Esophagus squamous epithelium (tissue), 4 donors: ENCODE measurements around the gene ATRNL1.

Source experiments
- POLR2A ChIP-seq, 4 donors: fragments of 450-650 bp; IDR thresholded peaks; one replicate each; pipeline ENCODE4 v1.6.1; 2017; ENCODE audit warnings: antibody characterized with exemption in 4 of 4, mild to moderate bottlenecking in 4 of 4, moderate library complexity in 3 of 4
- TF ChIP-seq, protein P1 (sequence below), 6 experiments: fragments of 450-650 bp in 4 of 6; fragments of 200-600 bp in 2 of 6; sonication (generic) in 2 of 6; IDR thresholded peaks; one replicate each; pipeline ENCODE4 v1.5.1; 2016 to 2019; ENCODE audit warnings: antibody characterized with exemption in 6 of 6, mild to moderate bottlenecking in 4 of 6, moderate library complexity in 4 of 6

DNA sequence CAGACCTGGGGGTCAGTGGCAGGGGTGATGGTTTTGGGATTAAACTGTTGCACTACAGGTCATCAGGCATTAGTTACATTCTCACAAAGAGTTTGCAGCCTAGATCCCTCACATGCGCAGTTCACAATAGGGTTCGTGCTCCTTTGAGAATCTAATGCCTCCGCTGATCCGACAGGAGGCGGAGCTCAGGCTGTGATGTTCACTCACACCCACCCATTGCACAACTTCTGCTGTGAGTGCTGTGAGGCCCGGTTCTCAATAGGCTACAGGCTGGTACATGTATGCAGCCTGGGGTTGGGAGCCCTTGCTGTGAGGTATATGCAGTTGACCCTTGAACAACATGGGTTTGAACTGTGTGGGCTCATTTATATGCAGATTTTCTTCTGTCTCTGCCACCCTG is 763.4 kb downstream of the ATRNL1 start:
- TF ChIP-seq, protein P1, sequence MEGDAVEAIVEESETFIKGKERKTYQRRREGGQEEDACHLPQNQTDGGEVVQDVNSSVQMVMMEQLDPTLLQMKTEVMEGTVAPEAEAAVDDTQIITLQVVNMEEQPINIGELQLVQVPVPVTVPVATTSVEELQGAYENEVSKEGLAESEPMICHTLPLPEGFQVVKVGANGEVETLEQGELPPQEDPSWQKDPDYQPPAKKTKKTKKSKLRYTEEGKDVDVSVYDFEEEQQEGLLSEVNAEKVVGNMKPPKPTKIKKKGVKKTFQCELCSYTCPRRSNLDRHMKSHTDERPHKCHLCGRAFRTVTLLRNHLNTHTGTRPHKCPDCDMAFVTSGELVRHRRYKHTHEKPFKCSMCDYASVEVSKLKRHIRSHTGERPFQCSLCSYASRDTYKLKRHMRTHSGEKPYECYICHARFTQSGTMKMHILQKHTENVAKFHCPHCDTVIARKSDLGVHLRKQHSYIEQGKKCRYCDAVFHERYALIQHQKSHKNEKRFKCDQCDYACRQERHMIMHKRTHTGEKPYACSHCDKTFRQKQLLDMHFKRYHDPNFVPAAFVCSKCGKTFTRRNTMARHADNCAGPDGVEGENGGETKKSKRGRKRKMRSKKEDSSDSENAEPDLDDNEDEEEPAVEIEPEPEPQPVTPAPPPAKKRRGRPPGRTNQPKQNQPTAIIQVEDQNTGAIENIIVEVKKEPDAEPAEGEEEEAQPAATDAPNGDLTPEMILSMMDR (IDR thresholded peaks at IDR 0.05), result no peak
- no peak for TF ChIP-seq POLR2A (IDR thresholded peaks at IDR 0.05)
